HG03025 (cell line): ENCODE results near the gene IL26.
A peak's percentile ranks its signal among the peaks of the same experiment; 100 is the strongest.
"Not testable (repeated sequence)": the region's sequence is repeated elsewhere in the genome, so short reads cannot be mapped to it uniquely, and the experiment has no call there.

Source experiments
- ATAC-seq: cut with Tn5 transposase; IDR thresholded peaks from one replicate; pipeline ENCODE4 v1.9.1; 2021; ENCODE audit warnings: mild to moderate bottlenecking, moderate library complexity; ENCODE audit not compliant: unreplicated experiment, low FRiP score

The IL26 gene

GRCh38 chr12:68203460-68203875 is 22.1 kb downstream of the IL26 start:
- ATAC-seq, result no peak

GRCh38 chr12:68200854-68201253 is 24.8 kb downstream of the IL26 start:
- no peak for ATAC-seq

- ATAC-seq, result no peak
Observed at GRCh38 chr12:68199127-68199526, 26.5 kb downstream of the IL26 start.

GRCh38 chr12:68198507-68199086 is 27.0 kb downstream of the IL26 start:
- no peak for ATAC-seq

- no peak for ATAC-seq
Observed at GRCh38 chr12:68190301-68190700, 35.3 kb downstream of the IL26 start.

GRCh38 chr12:68189821-68190242 is 35.8 kb downstream of the IL26 start:
- no peak for ATAC-seq

GRCh38 chr12:68185598-68185997 is 40.0 kb downstream of the IL26 start:
- ATAC-seq, result no peak

- ATAC-seq, result no peak
Observed at GRCh38 chr12:68180792-68181744, 44.5 kb downstream of the IL26 start.

GRCh38 chr12:68178774-68179439 is 46.7 kb downstream of the IL26 start:
- ATAC-seq, result no peak

GRCh38 chr12:68178184-68178583 is 47.4 kb downstream of the IL26 start:
- no peak for ATAC-seq

- ATAC-seq, result no peak
Observed at GRCh38 chr12:68177562-68177961, 48.0 kb downstream of the IL26 start.

GRCh38 chr12:68176257-68176656 is 49.4 kb downstream of the IL26 start:
- ATAC-seq, result no peak

- ATAC-seq, result peak; percentile 59
Observed at GRCh38 chr12:68175557-68176061, 50.0 kb downstream of the IL26 start.

- ATAC-seq, result not testable (repeated sequence)
Observed at GRCh38 chr12:68174761-68175160, 50.8 kb downstream of the IL26 start.

GRCh38 chr12:68173792-68174191 is 51.8 kb downstream of the IL26 start:
- no peak for ATAC-seq

- no peak for ATAC-seq
Observed at GRCh38 chr12:68170726-68171125, 54.9 kb downstream of the IL26 start.

- ATAC-seq, result no peak
Observed at GRCh38 chr12:68169213-68169889, 56.3 kb downstream of the IL26 start.

GRCh38 chr12:68166317-68166831 is 59.2 kb downstream of the IL26 start:
- no peak for ATAC-seq

GRCh38 chr12:68163560-68164081 is 62.0 kb downstream of the IL26 start:
- no peak for ATAC-seq

GRCh38 chr12:68162374-68162773 is 63.2 kb downstream of the IL26 start:
- ATAC-seq, result no peak
